HepG2 (cell line): ENCODE data around the gene CTXN1. TPM values are rescaled to one million over a fixed set of nuclear protein-coding genes. Genes with fewer than 3 reads are reported as not detected.

ENCODE experiments used
- BCL6 ChIP-seq: IDR thresholded peaks from 2 replicates; pipeline ENCODE4 v1.6.1; 2016; ENCODE audit warnings: missing genetic modification reagents, missing compliant biosample characterization
- GABPA ChIP-seq, 2 experiments: IDR thresholded peaks; 2 replicates each; pipeline ENCODE4 v1.6.1; 2011 to 2016; ENCODE audit warnings: low read depth in 2 of 2, low read length in 1 of 2, missing biosample characterization in 1 of 2, missing genetic modification characterization in 1 of 2
- HNRNPLL ChIP-seq: fragments of 200-400 bp; formaldehyde crosslinking; IDR thresholded peaks from 2 replicates; pipeline ENCODE4 v1.6.1; 2017; ENCODE audit warnings: mild to moderate bottlenecking, low read depth, low read length; ENCODE audit not compliant: poor library complexity, severe bottlenecking
- KLF12 ChIP-seq: sonication (generic); formaldehyde crosslinking; IDR thresholded peaks from 2 replicates; pipeline ENCODE4 v1.4.0; 2020; ENCODE audit warnings: missing genetic modification reagents, borderline replicate concordance
- PAF1 ChIP-seq: IDR thresholded peaks from 2 replicates; pipeline ENCODE4 v1.6.1; 2016; ENCODE audit warnings: missing genetic modification reagents, missing compliant biosample characterization
- SIN3B ChIP-seq: fragments of 150-350 bp; IDR thresholded peaks from 2 replicates; pipeline ENCODE4 v1.6.1; 2014; ENCODE audit warnings: low read length
- SSRP1 ChIP-seq: IDR thresholded peaks from 2 replicates; pipeline ENCODE4 v1.6.1; 2016; ENCODE audit warnings: control low read depth
- ZMAT3 ChIP-seq: sonication (generic); formaldehyde crosslinking; conservative IDR thresholded peaks from 2 replicates; pipeline ENCODE4 v1.7.0; 2021; ENCODE audit warnings: missing genetic modification reagents
- ZNF136 ChIP-seq: sonication (generic); formaldehyde crosslinking; IDR thresholded peaks from 2 replicates; pipeline ENCODE4 v1.8.1; 2022; ENCODE audit warnings: low read depth, mild to moderate bottlenecking, moderate library complexity, missing genetic modification reagents
- ZNF335 ChIP-seq: sonication (generic); formaldehyde crosslinking; IDR thresholded peaks from 2 replicates; pipeline ENCODE4 v1.4.0; 2020; ENCODE audit warnings: missing genetic modification reagents
- ZNF562 ChIP-seq: sonication (generic); formaldehyde crosslinking; IDR thresholded peaks from 2 replicates; pipeline ENCODE4 v1.8.0; 2022; ENCODE audit warnings: missing genetic modification reagents, borderline replicate concordance
- ZNF616 ChIP-seq: sonication (generic); formaldehyde crosslinking; IDR thresholded peaks from 2 replicates; pipeline ENCODE4 v1.5.0; 2020; ENCODE audit warnings: low read depth, mild to moderate bottlenecking, missing genetic modification reagents
- ZNF761 ChIP-seq: sonication (generic); formaldehyde crosslinking; conservative IDR thresholded peaks from 2 replicates; pipeline ENCODE4 v1.4.0; 2020; ENCODE audit warnings: mild to moderate bottlenecking, missing genetic modification reagents
- polyA plus RNA-seq, 8 experiments: library from polyadenylated mRNA; depleted of rRNA in 3 of 8; stranded (reverse) in 7 of 8; unstranded in 1 of 8; fragments of >200 nt; fragmentation: Illumina TruSeq in 4 of 8; extraction: Trizol in 4 of 8; gene quantifications; 2 replicates each; pipeline versions ENCODE4 v1.2.1 to v1.2.3, GENCODE V29; 2011 to 2016; ENCODE audit warnings: low read depth in 4 of 8, missing spikeins in 1 of 8, mixed read lengths in 1 of 8; ENCODE audit not compliant: insufficient read depth in 1 of 8
- total RNA-seq, 5 experiments: library from RNA; depleted of rRNA; stranded (reverse); fragments of >200 nt; fragmentation: Illumina TruSeq; extraction: Trizol; gene quantifications; 2 replicates each; pipeline ENCODE4 v1.2.3, GENCODE V29; 2016; ENCODE audit warnings: low read depth in 1 of 5
- TF ChIP-seq, protein P1 (sequence below): sonication (generic); formaldehyde crosslinking; conservative IDR thresholded peaks from 2 replicates; pipeline ENCODE4 v1.8.0; 2022; ENCODE audit warnings: mild to moderate bottlenecking, moderate library complexity, missing genetic modification reagents
- TF ChIP-seq, protein P2 (sequence below): sonication (generic); formaldehyde crosslinking; IDR thresholded peaks from 2 replicates; pipeline ENCODE4 v1.8.0; 2022; ENCODE audit warnings: mild to moderate bottlenecking, missing genetic modification reagents
- TF ChIP-seq, protein P3 (sequence below): sonication (generic); formaldehyde crosslinking; IDR thresholded peaks from 2 replicates; pipeline ENCODE4 v1.8.0; 2022; ENCODE audit warnings: mild to moderate bottlenecking, missing genetic modification reagents, moderate library complexity
- TF ChIP-seq, protein P4 (sequence below): sonication (generic); formaldehyde crosslinking; IDR thresholded peaks from 2 replicates; pipeline ENCODE4 v1.9.0; 2021; ENCODE audit warnings: missing genetic modification reagents, mild to moderate bottlenecking, borderline replicate concordance
- TF ChIP-seq, protein P5 (sequence below): sonication (generic); formaldehyde crosslinking; IDR thresholded peaks from 2 replicates; pipeline ENCODE4 v1.4.0; 2020; ENCODE audit warnings: missing genetic modification reagents, mild to moderate bottlenecking, borderline replicate concordance
- TF ChIP-seq, protein P6 (sequence below): sonication (generic); formaldehyde crosslinking; IDR thresholded peaks from 2 replicates; pipeline ENCODE4 v1.4.0; 2020; ENCODE audit warnings: low read depth, mild to moderate bottlenecking, missing genetic modification reagents

CTXN1 gene
- total and polyA plus RNA-seq, 2 of the 13 experiments (the other 11 are each of a cell fraction or from before 2014, with no cell fraction given): 0.11 TPM; not detected in 1

DNA sequence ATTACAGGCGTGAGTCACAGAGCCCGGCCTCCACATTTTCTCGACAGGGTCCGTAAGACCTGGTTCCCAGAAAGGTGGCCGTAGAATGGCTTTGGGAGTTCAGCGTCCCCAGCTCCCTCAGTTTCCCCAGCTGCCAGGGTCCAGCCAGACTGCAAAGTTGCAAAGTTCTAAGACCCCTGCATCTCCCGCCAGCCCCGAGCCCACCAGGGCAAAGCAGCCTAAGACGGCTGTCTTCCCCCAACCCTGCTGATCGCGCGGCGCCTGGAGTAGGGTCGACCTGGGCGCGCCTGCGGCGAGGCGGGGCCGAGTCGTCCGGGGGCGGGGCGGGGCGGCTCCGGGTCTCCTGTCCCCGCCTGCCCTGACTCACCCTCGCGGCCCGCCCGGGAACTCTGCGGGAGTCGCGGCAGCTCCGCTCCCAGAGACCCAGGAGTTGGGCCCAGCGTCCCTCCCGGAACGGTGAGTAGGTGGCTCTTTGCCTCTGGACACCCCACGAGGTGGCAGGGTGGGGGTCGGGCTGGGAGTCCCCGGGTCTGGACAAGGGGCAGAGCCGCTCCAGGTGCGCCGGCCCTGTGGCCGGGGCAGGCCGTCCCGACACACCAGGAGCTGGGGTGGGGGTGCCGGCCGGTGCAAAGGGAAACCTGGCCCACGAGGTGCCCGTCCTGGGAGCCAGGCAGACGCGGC lies 37.6 kb downstream of the CTXN1 start, which contains the start of gene LRRC8E (continued):
- TF ChIP-seq, protein P1, sequence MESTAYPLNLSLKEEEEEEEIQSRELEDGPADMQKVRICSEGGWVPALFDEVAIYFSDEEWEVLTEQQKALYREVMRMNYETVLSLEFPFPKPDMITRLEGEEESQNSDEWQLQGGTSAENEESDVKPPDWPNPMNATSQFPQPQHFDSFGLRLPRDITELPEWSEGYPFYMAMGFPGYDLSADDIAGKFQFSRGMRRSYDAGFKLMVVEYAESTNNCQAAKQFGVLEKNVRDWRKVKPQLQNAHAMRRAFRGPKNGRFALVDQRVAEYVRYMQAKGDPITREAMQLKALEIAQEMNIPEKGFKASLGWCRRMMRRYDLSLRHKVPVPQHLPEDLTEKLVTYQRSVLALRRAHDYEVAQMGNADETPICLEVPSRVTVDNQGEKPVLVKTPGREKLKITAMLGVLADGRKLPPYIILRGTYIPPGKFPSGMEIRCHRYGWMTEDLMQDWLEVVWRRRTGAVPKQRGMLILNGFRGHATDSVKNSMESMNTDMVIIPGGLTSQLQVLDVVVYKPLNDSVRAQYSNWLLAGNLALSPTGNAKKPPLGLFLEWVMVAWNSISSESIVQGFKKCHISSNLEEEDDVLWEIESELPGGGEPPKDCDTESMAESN (CRISPR knock-in tag): peak; percentile 64; the same call in 1 of the 2 replicates
- TF ChIP-seq SSRP1 (CRISPR knock-in tag) (no peak), ZNF761 (CRISPR knock-in tag) (no peak), GABPA (IDR thresholded peaks at IDR 0.05; ENCODE audit: low read depth, low read length) (no peak), GABPA (CRISPR knock-in tag; IDR thresholded peaks at IDR 0.05; ENCODE audit: low read depth) (no peak), BCL6 (no peak), PAF1 (CRISPR knock-in tag) (no peak), KLF12 (CRISPR knock-in tag) (no peak), SIN3B (no peak), HNRNPLL (peak; percentile 56), ZNF136 (no peak), ZNF335 (CRISPR knock-in tag) (peak; percentile 21; the same call in 1 of the 2 replicates), ZNF616 (CRISPR knock-in tag) (peak; percentile 61; the same call in 1 of the 2 replicates), ZNF562 (CRISPR knock-in tag) (no peak), ZMAT3 (CRISPR knock-in tag) (peak; percentile 63; the same call in 1 of the 2 replicates)
- TF ChIP-seq, protein P2, sequence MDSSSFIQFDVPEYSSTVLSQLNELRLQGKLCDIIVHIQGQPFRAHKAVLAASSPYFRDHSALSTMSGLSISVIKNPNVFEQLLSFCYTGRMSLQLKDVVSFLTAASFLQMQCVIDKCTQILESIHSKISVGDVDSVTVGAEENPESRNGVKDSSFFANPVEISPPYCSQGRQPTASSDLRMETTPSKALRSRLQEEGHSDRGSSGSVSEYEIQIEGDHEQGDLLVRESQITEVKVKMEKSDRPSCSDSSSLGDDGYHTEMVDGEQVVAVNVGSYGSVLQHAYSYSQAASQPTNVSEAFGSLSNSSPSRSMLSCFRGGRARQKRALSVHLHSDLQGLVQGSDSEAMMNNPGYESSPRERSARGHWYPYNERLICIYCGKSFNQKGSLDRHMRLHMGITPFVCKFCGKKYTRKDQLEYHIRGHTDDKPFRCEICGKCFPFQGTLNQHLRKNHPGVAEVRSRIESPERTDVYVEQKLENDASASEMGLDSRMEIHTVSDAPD (CRISPR knock-in tag): no peak
- TF ChIP-seq, protein P3, sequence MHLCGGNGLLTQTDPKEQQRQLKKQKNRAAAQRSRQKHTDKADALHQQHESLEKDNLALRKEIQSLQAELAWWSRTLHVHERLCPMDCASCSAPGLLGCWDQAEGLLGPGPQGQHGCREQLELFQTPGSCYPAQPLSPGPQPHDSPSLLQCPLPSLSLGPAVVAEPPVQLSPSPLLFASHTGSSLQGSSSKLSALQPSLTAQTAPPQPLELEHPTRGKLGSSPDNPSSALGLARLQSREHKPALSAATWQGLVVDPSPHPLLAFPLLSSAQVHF: no peak
- TF ChIP-seq, protein P4, sequence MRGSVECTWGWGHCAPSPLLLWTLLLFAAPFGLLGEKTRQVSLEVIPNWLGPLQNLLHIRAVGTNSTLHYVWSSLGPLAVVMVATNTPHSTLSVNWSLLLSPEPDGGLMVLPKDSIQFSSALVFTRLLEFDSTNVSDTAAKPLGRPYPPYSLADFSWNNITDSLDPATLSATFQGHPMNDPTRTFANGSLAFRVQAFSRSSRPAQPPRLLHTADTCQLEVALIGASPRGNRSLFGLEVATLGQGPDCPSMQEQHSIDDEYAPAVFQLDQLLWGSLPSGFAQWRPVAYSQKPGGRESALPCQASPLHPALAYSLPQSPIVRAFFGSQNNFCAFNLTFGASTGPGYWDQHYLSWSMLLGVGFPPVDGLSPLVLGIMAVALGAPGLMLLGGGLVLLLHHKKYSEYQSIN (CRISPR knock-in tag): no peak
- TF ChIP-seq, protein P5, sequence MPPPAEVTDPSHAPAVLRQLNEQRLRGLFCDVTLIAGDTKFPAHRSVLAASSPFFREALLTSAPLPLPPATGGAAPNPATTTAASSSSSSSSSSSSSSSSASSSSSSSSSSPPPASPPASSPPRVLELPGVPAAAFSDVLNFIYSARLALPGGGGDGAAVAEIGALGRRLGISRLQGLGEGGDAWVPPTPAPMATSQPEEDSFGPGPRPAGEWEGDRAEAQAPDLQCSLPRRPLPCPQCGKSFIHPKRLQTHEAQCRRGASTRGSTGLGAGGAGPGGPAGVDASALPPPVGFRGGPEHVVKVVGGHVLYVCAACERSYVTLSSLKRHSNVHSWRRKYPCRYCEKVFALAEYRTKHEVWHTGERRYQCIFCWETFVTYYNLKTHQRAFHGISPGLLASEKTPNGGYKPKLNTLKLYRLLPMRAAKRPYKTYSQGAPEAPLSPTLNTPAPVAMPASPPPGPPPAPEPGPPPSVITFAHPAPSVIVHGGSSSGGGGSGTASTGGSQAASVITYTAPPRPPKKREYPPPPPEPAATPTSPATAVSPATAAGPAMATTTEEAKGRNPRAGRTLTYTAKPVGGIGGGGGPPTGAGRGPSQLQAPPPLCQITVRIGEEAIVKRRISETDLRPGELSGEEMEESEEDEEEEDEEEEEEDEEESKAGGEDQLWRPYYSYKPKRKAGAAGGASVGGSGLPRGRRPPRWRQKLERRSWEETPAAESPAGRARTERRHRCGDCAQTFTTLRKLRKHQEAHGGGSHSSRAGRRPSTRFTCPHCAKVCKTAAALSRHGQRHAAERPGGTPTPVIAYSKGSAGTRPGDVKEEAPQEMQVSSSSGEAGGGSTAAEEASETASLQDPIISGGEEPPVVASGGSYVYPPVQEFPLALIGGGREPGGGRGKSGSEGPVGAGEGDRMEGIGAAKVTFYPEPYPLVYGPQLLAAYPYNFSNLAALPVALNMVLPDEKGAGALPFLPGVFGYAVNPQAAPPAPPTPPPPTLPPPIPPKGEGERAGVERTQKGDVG (CRISPR knock-in tag): no peak
- TF ChIP-seq, protein P6, sequence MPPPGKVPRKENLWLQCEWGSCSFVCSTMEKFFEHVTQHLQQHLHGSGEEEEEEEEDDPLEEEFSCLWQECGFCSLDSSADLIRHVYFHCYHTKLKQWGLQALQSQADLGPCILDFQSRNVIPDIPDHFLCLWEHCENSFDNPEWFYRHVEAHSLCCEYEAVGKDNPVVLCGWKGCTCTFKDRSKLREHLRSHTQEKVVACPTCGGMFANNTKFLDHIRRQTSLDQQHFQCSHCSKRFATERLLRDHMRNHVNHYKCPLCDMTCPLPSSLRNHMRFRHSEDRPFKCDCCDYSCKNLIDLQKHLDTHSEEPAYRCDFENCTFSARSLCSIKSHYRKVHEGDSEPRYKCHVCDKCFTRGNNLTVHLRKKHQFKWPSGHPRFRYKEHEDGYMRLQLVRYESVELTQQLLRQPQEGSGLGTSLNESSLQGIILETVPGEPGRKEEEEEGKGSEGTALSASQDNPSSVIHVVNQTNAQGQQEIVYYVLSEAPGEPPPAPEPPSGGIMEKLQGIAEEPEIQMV (CRISPR knock-in tag): no peak
